Hypothalamus (tissue), 51 donors: Measurements from ENCODE around the gene ITSN1.
"Not testable (repeated sequence)": the region's sequence is repeated elsewhere in the genome, so short reads cannot be mapped to it uniquely, and the experiment has no call there.

Experiments used
- DNase-seq, 51 donors: peaks; one replicate each; lab custom pipeline; 2025; lab: John Stamatoyannopoulos, UW

ITSN1 gene

GRCh38 chr21:33762803-33763581, 120.7 kb downstream of the ITSN1 start:
- no peak for DNase-seq

GRCh38 chr21:33763582-33763899, 121.2 kb downstream of the ITSN1 start:
- no peak for DNase-seq

GRCh38 chr21:33767236-33767635, 124.9 kb downstream of the ITSN1 start:
- no peak for DNase-seq

GRCh38 chr21:33767960-33768359, 125.7 kb downstream of the ITSN1 start:
- no peak for DNase-seq

- no peak for DNase-seq
These were observed 126.8 kb downstream of the ITSN1 start for GRCh38 chr21:33769057-33769456.

- DNase-seq: no peak
These were observed 128.2 kb downstream of the ITSN1 start for GRCh38 chr21:33770542-33770941.

GRCh38 chr21:33771976-33772375, 129.7 kb downstream of the ITSN1 start:
- DNase-seq: no peak

GRCh38 chr21:33774551-33774950, 132.2 kb downstream of the ITSN1 start:
- no peak for DNase-seq

GRCh38 chr21:33775100-33775828, 133.0 kb downstream of the ITSN1 start:
- DNase-seq: no peak

- no peak for DNase-seq
These were observed 138.3 kb downstream of the ITSN1 start for GRCh38 chr21:33780631-33781030.

GRCh38 chr21:33781121-33781520, 138.8 kb downstream of the ITSN1 start:
- DNase-seq: no peak

GRCh38 chr21:33783187-33783979, 141.1 kb downstream of the ITSN1 start:
- no peak for DNase-seq

- no peak for DNase-seq
These were observed 145.1 kb downstream of the ITSN1 start for GRCh38 chr21:33787431-33787830.

GRCh38 chr21:33788438-33788837, 146.1 kb downstream of the ITSN1 start:
- not testable (repeated sequence) for DNase-seq

- DNase-seq: no peak
These were observed 147.4 kb downstream of the ITSN1 start for GRCh38 chr21:33789697-33790096.

GRCh38 chr21:33791073-33791472, 148.8 kb downstream of the ITSN1 start:
- DNase-seq: no peak

GRCh38 chr21:33794596-33794995, 152.3 kb downstream of the ITSN1 start:
- no peak for DNase-seq

GRCh38 chr21:33797565-33797964, 155.3 kb downstream of the ITSN1 start:
- no peak for DNase-seq

- DNase-seq: no peak
These were observed 157.2 kb downstream of the ITSN1 start for GRCh38 chr21:33799378-33800090.

- no peak for DNase-seq
These were observed 158.6 kb downstream of the ITSN1 start for GRCh38 chr21:33800753-33801423.
